Dermis microvascular lymphatic vessel endothelial cell (primary cell): Measurements from ENCODE around the gene GLIPR1L2. TPM values are rescaled to one million over a fixed set of nuclear protein-coding genes. Genes with fewer than 3 reads are reported as not detected.
"Not testable (repeated sequence)": the region's sequence is repeated elsewhere in the genome, so short reads cannot be mapped to it uniquely, and the experiment has no call there.

Experiments used
- DNase-seq, 2 donors: peaks; one replicate each; pipeline versions ENCODE4 v3.0.0 to v3.0.0-alpha.2; 2010; ENCODE audit warnings: low read depth in 2 of 2
- total RNA-seq: library from RNA; depleted of rRNA; stranded (reverse); fragments of >200 nt; gene quantifications from 2 replicates; pipeline ENCODE4 v1.2.1, GENCODE V29; 2014

GLIPR1L2 gene
- total RNA-seq, result under 0.01 and 0.13 TPM in 2 replicates

DNA sequence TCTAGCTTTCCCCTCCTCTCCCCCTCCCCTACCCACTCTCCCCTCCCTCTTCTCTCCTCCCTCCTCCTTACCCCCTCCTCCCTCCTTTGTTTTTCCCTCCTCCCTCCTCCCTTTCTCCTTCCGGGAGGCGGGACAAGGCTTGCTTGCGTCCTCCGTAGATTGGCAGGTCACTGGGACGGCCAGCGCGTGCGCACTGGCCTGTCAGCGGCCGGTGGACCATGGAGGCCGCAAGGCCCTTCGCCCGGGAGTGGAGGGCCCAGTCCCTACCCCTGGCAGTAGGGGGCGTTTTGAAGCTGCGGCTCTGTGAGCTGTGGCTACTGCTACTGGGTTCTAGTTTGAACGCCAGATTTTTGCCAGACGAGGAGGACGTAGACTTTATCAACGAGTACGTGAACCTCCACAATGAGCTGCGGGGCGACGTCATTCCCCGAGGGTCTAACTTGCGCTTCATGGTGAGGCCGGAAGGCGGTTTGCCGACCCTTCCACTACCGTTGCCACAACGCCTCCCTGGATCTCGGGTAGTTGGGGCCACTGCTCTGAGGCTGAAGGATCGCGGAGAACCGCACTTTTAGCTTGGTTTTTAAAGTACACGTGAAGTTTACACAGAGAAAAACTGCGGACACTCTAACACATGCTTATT is at the start of gene GLIPR1L2:
Gene GLIPR1L2 (plus strand): TSS at position 191 of the 640 bp plus-strand sequence. CDS start 28 bp downstream, at position 219.
- peak; percentile 73 to 91 for DNase-seq

GRCh38 chr12:75341873-75342272 is 49.0 kb upstream of the GLIPR1L2 start:
- no peak for DNase-seq

DNA sequence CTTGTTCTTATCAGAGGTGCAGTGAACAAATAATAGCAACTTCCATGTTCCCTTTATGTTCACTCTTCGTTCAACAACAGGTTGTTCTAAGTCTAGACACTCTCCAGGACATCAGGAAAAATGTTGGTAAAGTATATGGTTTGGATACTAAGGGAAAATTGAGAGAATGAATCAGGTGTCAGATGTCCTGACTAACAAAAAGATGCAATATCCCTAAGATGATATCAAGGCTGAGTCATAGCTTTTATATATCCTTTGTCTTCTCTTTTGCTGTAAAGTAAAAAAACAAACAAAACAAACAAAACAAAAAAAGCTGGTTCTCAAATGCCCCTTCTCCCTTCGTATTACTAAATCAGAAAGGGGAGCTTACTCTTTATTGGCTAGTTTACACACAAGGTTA is 45.4 kb upstream of the GLIPR1L2 start:
- no peak for DNase-seq

DNA sequence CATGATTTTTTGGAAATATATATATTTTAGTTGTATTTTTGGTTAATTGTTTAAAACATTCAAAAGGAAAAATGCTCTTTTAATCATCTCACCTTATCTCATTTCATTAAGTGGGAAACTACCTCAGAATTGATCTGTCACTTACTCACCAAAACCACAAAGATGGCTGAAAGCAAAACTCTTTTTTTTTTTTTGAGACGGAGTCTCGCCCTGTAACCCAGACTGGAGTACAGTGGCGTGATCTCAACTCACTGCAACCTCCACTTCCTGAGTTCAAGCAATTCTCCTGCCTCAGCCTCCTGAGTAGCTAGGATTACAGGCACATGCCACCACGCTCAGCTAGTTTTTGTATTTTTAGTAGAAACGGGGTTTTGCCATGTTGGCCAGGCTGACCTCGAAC is 44.7 kb upstream of the GLIPR1L2 start:
- DNase-seq, result not testable (repeated sequence)

DNA sequence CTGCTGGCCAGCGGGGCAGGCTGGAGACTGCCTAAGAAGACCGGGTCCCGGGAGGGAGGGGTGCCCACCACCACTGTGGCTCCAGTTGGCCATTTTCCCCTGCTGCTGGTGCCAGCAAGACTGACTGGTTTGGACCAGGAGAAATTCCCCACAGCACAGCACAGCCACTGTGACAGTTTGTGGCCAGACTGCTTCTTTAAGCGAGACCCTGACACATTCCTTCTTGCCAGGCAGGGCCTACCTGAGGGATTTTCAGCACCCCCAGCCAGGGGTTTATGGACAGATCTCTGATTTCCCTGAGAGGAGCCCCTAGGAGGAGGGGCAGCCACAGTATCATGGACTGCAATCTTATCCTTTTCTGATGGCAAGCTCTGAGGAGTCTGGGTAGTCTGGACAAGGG is 40.9 kb upstream of the GLIPR1L2 start:
- no peak for DNase-seq

DNA sequence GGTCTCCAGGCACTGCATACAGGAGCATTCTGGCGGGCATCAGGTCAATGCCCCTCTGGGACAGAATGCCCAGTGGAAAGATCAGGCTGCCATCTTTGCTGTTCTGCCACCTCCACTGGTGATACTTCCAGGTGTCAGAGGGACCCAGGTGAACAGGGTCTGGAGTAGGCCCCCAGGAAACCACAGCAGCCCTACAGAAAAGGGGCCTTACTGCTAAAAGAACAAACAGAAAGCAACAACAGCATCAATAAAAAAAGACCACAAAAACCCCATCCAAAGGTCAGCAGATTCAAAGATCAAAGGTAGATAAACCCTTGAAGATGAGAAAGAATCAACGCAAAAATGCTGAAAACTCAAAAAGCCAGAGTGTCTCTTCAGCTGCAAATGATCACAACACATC is 40.5 kb upstream of the GLIPR1L2 start:
- DNase-seq, result no peak

GRCh38 chr12:75354011-75354410 is 36.9 kb upstream of the GLIPR1L2 start:
- DNase-seq, result no peak

- DNase-seq, result no peak
Measured at GRCh38 chr12:75360920-75361319, 30.0 kb upstream of the GLIPR1L2 start.

- DNase-seq, result no peak
Measured at GRCh38 chr12:75361408-75361807, 29.5 kb upstream of the GLIPR1L2 start.

- DNase-seq, result no peak
Measured at GRCh38 chr12:75364919-75365318, 26.0 kb upstream of the GLIPR1L2 start.

DNA sequence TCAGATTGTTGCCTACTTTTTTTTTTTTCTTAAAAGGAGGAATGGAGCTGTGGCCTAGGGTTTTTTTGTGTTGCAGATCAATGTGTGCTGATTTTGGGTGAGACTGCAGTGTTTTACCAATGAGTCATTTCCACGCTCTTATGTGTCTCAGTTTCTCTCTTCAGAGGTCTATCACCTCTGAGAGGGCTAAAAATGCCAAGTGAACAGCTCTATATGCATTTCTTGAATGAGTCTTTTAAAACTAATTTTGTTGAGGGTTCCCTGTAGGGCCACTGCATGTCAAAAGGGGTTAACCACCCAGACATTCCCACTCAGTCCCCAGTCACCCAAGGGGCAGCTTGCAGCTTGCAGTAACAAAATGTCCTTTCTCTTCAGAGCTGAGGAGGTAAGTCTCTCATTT is 24.3 kb upstream of the GLIPR1L2 start:
- DNase-seq, result no peak

GRCh38 chr12:75374971-75375370 is 15.9 kb upstream of the GLIPR1L2 start:
- no peak for DNase-seq

DNA sequence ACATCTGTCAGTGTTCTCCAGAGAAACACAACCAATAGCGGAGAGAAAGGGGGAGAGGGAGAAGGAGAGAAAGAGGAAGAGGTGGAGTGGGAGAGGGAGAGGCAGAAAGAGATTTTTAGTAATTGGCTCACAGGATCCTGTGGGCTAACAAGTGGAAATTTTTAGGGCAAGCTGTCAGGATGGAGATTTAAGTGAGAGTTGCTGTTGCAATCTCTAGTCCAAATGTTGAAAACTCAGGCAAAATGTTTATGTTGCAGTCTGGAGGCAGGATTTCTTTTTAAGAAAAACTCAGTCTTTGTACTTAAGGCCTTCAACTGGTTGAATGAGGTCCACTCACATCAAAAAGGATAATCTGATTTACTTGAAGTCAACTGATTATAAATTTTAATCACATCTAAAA is 12.5 kb upstream of the GLIPR1L2 start:
- DNase-seq, result no peak

DNA sequence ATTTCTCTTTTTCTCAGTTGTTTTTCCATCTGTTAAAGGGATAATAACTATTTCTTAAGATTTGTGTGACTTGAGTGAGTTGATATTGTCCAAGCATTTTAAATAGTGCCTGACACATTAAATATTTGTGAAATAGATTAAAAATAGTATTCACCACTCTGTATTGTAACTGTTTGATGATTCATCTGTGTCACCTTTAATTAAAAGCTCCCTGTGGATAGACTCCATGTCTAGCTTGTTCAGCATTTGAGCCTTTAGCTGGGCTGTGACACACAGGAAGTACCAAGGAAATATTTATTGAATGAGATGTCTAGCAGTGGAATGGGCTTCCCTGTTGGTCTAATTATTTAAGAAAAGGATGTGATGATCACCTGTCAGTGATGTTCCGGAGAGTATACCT is 1.8 kb upstream of the GLIPR1L2 start:
- peak in 1 of 2 donors; percentile 2 for DNase-seq

DNA sequence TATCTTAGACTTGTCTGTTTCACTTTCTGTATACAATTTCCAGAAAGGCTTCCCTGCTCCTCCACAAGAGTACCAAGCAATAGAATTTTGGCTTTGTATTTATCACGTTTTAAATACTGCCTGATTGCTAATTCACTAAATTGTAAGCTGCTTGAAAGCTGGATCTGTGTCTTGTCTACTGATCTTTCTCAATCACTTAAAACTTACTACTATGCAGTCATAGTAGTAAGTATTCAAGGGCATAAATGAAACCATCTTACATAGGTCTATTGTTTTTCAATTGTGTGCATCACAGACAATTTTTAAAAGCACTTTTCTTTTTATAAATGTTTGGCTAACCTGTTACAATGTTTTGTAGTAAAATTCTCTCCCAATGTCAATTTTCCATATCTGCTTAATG is 1.2 kb upstream of the GLIPR1L2 start:
- no peak for DNase-seq

DNA sequence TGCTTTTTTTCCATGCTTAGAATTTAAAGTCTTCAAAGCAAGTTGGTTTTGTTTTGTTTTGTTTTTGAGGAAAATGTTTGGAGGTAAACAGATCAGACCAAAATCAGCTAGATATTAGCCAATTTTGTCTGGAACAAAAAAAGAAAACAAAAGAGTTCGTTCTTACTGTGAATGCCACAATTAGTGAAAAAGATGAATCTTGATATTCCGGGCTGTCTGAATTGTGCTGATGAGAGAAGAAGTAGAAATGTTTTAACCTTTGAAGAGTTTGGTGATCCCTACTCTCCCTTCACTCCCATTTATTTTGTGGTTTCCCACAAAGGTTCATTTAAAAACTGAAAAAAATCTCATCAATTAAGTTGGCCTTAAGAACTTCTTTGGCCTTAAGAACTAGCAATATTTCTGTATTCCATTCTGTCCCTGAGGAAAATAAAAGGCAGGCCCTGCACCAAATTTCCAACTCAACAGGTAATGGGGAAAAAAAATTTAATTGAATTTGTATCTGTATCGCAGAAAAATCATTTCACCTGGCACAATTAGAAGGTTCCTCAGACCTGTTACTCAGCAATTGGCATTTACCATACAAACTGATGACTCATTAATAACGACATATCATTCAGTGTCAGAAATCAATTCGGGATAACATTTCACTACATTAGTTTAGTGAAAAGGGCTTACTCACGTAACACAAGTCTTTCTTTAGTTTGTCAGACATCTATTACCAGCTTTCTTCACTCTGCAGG is 562 bp upstream of the GLIPR1L2 start:
- no peak for DNase-seq

DNA sequence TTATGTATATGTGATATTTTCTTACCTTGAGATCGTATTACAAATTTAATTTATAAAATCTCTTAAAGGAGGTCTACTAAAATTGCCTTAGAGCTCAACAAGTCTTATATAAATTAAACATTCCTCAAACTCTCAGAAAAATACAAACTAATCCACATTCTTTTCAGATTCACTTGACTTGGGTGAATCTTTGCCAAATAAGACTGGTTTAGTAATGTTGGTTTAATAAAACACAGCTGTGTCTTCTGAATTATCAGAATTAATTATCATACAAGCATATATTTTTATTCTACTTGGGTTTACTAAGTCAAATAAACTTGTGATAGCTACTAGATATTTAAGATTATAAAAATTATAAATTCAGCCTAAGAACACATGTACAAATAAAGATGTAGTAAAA is 13.3 kb downstream of the GLIPR1L2 start:
- no peak for DNase-seq

DNA sequence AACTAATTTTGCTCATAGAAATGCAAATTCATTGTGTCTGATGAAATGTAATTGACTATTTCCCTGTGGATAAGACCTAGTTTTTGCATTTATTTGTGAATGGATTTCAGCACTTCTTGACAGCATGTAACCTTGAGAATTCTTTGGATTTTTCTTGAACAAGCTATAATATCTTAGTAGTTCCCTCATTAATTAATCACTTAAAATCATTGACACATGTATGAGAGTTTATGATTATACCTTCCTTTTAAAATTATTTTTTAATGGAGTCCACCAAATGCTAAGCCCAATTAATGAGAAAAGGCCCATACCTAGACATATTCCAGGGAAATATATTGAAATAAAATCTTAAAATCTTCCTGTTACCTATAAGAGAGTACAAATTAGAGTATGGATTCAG is 16.8 kb downstream of the GLIPR1L2 start:
- DNase-seq, result no peak

GRCh38 chr12:75409830-75410229 is 18.9 kb downstream of the GLIPR1L2 start:
- no peak for DNase-seq

DNA sequence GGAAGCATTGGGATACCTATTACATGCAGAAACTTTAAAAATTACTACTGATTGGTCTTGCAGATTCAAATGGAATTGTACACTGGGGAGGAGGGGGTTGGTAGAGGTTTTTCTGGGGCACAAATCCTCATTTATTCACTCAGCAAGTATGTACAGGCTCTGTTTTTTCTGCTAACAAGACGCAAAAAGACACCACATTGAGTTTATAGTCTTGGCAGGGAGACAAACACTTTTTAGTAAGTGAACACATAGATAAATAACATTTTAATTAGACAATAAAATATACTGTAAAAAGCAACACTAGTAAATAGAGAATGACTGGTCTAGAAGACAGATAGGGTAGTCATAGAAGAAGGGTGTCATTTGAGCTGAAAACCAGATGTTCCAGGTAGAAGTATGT is 23.8 kb downstream of the GLIPR1L2 start:
- DNase-seq, result no peak

DNA sequence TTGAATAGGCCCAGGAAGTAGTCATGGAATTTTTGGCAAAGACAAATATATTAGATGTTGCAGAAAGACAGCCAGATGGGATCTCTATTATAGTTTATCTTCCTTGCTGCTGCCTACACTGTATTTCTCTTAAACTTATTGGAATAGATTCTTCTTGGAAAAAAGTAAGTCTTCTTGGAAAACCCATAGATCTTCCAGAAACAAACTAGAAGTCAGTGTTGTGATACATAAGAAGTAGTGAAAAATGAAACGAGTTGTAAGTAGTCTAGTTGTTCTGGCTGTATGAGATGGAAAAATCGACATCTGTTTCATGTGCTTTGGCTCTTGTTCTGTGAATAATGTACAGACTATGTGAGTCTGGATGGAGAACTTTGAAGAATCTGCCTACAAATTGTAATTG is 29.0 kb downstream of the GLIPR1L2 start:
- no peak for DNase-seq

- DNase-seq, result no peak
Measured at GRCh38 chr12:75427491-75427890, 36.6 kb downstream of the GLIPR1L2 start.

- no peak for DNase-seq
Measured at GRCh38 chr12:75428767-75429166, 37.9 kb downstream of the GLIPR1L2 start.
